ENCODE results near the gene WDR70.

- TF ChIP-seq, protein P1, sequence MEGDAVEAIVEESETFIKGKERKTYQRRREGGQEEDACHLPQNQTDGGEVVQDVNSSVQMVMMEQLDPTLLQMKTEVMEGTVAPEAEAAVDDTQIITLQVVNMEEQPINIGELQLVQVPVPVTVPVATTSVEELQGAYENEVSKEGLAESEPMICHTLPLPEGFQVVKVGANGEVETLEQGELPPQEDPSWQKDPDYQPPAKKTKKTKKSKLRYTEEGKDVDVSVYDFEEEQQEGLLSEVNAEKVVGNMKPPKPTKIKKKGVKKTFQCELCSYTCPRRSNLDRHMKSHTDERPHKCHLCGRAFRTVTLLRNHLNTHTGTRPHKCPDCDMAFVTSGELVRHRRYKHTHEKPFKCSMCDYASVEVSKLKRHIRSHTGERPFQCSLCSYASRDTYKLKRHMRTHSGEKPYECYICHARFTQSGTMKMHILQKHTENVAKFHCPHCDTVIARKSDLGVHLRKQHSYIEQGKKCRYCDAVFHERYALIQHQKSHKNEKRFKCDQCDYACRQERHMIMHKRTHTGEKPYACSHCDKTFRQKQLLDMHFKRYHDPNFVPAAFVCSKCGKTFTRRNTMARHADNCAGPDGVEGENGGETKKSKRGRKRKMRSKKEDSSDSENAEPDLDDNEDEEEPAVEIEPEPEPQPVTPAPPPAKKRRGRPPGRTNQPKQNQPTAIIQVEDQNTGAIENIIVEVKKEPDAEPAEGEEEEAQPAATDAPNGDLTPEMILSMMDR (IDR thresholded peaks at IDR 0.05; ENCODE audit: insufficient read depth, low read depth, low read length), result no peak
- no peak for TF ChIP-seq EZH2 (IDR thresholded peaks at IDR 0.05; ENCODE audit: insufficient read depth, low read length)
These were observed 337.3 kb downstream of the WDR70 start for GRCh38 chr5:37716405-37716804.

All from astrocyte (in vitro differentiated cells and primary cell).